Activated CD4-positive, alpha-beta T cell treated with anti-CD3 and anti-CD28 coated beads for 48 hours (primary cell): ENCODE measurements around the gene JOSD2.
A peak's percentile ranks its signal among the peaks of the same experiment; 100 is the strongest.

Source experiments
- DNase-seq: peaks from one replicate; pipeline ENCODE4 v3.0.0-alpha.2; 2020

JOSD2 gene

DNA sequence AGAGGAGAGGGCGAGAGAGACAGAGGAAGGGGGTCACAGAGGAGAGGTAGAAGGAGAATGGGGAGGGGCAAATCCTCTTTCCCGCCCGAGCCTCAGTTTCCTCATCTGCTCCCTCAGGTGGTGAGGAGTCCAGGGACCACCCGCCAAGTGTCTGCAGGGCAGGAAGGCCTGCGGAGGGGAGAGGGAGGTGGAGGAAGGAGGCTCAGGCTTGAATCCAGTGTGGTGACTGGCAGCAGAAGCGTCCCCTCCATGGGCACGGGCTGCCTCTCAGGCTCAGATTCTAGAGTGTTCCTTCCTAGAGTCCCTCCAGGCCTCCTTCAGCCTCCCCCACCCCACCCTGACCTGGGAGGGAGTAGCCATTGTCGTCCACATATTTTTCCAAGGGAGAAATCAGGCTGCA, 17.8 kb downstream of the JOSD2 start:
- DNase-seq, result no peak

DNA sequence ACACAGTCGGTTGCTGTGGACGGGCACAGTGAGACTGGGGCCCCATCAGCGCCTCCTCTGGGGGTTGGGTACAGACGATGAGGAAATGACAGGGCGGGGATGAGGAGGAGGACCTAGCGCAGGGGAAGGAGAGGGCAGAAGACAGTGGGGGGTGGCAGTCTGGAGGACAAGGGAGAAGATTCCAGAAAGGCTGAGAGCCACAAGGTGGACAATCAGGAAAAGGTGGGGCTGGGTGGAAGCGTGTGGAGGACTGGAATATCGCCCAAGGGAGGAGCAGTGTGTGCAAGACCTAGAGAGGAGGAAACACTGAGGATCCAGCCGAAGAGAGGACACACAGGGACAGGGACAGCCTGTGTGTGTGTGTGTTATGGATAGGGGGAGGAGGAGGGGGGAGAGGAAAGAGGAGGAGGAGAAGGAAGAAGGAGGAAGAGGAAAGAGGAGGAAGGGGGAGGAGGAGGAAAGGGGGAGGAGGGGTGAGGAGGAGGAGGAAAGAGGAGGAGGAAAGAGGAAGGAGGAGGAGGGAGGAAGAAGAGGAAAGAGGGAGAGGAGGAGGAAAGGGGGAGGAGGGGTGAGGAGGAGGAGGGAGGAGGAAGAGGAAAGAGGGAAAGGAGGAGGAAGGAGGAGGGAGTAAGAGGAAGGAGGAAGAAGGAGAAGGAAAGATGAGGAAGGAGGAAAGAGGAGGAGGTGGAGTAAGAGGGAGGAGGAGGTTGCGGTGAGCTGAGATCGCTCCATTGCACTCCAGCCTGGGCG, 18.5 kb downstream of the JOSD2 start:
- DNase-seq, result peak; percentile 60

DNA sequence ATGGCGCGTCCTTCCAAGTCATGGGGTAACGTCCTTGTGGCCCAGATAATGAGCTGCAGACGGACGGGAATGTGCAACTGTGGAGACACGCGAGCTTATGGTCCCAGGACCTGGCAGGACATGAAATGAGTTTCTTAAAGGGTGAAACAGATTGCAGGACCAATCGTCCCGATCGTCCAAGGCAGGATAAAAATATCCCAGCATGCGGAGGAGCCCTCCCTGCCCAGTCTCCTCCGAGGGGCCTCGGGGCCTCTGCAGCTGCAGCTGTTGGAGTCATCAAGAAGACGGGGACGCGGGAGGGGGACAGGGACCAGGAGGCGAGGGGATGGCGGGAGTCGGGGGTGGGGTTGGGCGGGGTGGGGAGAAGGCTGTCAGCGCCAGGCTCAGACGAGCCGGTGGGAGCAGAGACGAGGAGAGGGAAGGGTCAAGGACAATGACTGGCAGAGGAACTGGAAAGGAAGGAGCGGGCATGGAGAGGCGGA, 20.0 kb downstream of the JOSD2 start:
- no peak for DNase-seq

DNA sequence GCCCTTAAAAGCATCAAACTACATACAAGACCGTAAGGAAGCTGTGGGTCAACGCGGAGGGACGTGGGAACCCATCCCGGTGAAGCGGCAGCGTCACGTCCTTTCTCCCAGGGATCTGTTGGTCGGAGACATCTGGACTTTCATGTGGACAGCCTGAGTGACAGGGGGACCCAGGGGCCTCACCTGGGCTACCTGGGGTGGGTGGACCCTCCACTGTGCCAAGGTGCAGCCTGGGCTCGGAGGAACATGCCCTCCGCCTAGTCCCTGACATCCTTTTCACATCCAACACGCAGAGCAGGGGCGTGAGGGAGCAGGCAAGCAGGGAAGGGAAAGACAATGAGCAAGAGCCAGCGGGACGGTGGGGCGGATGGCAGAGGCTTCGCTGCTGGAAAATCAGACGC, 20.6 kb downstream of the JOSD2 start:
- no peak for DNase-seq

DNA sequence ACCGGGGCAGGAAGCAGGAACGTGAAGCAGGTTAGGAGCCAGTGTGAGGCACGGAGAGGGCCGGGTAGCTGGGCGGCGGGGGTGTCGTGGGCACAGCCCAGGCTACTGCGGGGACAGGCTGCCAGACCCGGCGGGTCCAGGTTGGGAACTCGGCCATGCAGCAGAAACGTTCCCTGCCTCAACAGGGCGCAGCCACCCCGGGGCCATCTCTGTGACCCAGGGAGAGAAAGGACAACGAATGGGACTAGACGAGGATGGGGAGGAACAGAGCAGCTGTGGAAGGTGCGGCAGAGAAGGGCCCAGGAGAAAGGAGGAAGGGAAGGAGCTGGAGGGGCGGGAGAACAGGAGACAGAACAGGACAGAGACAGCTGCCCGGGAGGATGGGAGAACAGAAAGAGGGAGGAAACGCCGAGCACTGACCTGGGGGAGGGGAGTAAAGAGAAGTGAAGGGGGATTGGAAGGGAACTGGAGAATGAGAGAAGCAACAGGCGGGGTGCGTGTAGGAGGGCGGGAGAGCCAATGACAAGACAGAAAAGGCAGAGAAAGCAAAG, 21.5 kb downstream of the JOSD2 start:
- no peak for DNase-seq

DNA sequence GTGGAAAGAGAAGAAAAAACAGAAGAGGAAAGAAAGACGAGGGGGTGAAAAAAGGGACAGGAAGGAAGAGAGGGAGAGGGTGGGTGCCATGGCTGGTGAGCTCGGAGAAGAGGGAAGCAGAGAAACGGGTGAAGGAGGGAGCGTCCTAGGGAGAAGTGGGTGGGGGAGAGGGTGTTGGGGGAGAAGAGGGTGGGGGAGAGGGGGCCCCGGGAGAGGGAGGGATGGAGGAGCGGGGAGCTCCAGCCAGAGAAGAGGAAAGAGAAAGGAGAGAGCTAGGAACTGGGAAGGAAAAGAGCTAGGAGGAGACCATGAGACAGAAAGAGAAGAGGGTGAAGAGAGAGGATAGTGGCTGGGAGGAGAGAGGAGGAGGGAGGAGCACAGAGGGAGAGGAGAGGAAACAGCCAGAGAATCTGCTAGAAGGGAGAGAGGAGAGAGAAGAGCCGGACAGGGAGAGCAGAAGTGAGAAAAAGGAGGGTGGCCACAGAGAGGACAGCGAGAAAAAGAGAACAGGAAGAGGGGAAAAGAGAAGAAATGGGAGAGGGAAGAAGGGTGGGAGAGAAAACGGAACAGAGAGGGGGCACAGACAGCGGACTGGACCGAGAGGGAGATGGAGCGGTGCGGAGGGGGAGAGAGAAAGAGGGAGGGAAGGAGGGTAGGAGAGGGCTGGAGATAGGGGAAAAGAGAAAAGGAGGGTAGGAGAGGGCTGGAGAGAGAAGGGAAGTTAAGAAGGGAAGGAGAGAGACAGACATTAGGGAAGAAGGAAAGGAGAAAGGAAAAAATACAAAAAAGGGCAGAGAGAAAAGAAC, 22.4 kb downstream of the JOSD2 start:
- DNase-seq, result no peak

DNA sequence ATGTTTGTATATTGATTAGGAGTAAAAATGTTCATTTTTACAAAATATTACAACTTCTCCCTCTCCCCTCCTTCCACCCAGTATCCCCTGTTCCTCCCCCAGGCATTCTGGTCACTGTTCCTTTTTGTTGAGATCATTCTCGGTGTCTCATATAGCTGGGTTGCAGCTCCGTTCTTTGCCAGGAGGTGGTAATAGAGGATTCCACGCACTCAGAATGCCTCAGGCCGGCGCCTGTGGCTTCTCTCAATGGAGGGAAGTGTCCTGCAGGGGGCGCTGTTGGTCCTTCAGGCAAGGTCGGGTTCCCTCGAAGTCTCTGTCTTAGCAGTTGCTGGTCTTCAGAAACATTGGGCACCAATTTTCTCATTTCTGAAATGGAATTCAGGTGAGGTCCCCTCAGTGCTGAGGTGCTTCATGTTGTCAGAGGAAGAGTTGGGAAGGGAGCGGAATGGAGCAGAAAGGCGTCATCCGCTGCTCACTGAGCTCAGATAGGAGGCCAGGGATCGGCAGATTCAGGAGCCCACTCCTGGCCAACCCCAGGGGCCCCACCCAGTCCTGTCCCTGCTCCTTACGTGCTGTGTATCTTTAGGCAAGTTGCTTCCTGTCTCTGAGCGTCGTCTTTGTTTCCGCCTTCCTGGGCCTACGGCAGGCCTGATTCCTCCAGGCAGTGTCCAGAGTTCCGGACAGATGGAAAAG, 24.0 kb downstream of the JOSD2 start:
- peak; percentile 91 for DNase-seq

DNA sequence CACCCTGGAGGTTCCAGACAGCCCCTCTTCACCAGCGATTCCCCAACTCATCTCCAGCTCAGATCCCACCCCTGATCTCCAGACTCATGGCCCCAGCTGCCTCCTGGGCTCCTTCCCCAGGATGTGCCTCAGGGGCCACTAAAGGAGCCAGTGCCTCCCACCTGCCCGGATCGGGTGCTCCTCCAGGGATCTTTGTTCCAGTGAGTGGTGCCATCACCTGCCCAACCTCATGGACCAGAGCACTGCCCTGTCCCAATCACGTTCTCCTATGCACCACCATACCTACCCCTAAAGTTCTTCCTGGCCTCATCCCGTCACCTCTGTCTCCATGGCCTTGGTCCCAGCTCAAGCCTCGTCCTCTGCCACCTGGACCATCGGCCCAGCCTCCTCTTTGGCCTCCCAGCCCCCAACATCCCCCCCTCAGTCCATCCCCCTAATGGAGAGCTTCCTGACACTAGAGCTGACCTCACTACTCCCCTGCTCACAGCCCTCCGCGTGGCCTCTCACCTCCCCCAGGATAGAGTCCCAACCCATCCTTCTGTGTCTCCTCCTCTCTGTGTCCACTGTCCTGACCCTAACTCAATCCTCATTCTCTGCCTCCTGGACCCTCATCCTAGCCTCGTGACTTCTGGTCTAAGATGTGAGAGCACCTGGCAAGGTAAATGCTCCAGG, 25.6 kb downstream of the JOSD2 start:
- no peak for DNase-seq

DNA sequence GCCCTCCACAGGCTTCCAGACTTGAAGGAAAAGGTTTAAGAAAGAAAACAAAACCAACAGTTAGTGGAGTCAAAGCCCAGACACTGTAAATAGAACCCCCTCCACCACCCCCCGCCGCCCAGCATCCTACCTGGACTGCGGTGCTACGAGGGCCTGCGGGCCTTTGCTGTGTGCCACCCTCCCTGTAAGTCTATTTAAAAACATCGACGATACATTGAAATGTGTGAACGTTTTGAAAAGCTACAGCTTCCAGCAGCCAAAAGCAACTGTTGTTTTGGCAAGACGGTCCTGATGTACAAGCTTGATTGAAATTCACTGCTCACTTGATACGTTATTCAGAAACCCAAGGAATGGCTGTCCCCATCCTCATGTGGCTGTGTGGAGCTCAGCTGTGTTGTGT, 28.1 kb downstream of the JOSD2 start:
- no peak for DNase-seq

DNA sequence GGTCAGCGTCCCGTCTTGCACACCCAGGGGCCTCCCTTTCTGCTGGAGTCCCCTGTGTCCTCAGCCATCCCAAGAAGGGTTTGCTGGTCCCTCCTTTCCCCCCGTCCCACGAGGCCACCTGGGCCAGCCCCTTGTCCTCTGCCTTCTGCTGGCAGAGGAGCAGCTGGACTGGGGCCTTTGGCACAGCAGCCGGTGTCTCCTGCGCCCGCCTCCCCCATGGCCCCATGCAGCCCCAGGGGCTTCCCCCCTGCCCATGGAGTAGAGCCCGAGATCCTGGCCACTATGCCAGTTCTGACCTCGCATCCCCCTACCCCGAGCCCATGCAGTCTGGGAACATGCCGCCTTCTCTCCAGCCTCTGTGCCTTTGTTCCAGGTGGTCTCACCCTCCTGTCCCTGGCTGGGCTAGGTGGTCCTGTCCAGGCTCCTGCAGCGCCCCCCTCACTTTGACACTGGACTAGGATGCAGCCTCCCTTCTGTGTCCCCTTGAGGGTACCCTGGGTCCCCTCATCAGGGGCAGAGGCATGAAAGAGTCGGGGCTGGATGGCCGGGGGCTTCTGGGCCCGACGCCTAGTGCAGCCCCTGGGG, 28.6 kb downstream of the JOSD2 start:
- DNase-seq, result no peak

DNA sequence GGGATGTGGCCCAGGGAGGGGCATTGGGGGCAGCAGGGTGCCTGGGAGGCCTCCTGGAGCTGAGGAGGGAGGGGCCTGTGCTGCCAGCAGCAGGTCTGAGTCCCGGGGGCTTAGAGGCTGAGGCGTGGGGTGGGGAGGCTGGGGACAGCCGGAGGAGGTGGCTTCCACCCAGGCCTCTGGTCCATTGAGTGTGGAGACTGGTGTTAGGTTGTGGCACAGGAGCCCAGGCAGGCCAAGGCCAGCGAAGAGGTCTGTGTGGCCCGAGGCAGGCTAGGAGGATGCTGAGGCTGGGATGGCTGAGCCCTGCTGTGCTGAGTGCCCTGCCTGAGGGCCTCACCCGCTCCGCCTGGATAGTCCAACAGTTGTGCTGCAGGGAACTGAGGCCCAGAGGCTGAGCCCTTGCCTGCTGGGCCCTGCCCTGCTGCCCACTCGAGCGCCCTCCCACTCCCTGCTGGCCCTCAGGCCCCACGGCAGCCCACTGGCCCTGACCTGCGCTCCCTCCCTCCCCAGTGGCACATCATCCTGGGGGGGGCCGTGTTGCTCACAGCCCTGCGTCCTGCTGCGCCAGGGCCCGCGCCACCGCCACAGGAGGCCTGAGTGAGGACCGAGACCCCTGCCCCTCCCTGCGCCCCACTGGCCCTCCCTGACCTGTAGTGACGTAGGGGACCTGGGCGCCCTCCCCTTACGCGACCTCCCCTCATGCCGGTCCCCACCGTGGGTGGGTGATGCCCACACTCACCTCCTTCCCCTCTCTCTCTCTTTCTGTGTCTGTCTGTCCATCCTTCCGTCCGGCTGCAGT, 29.4 kb downstream of the JOSD2 start:
- DNase-seq, result no peak

DNA sequence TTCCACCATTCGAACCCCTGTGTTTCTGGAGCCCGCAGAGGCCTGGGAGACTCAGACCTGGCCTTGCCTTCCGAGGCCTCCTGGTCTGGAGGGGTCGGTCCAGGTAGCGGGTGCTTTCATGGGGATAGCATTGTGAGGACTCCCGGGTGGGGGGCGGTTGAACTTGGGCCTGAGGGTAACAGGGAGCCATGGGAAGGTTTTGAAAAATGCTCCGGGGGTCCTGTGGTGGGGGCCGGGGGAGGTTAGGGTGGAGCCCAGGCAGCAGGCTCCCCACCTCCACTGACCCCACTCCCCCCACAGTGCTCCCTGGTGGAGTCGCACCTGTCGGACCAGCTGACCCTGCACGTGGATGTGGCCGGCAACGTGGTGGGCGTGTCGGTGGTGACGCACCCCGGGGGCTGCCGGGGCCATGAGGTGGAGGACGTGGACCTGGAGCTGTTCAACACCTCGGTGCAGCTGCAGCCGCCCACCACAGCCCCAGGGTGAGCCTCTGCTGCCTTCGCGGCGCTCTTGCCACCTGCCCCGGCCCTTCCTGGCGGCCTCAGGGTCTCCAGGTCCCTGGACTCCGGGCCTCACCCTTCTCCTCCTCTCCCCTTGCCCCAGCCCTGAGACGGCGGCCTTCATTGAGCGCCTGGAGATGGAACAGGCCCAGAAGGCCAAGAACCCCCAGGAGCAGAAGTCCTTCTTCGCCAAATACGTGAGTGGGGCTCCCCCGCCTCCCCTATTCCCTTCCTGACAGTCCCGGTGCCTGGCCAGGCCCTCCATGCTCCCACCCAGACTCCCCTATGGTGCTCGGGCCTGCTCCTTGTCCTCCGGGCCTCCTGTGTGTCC, 30.5 kb downstream of the JOSD2 start:
- DNase-seq, result no peak

DNA sequence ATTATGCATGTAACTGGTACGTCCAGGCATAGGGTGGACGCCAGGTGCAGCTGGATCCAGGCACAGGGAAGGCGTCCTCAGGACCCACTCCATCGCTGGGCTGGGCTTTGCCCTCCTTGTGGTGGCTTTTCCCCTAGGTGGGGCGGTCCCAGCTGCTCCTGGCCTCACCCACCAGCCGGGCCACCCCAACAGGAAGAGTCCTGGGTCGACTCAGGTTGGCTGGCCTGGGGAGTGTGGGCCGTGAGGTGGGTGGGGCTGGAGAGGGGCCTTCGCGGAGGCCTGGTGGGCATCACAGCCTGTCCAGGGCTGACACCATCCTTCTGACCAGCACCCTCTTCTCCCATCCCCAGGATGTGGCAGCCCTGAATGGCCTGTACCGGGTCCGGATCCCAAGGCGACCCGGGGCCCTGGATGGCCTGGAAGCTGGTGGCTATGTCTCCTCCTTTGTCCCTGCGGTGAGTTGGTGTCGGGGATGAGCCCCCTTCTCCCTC, 31.2 kb downstream of the JOSD2 start:
- DNase-seq, result no peak

DNA sequence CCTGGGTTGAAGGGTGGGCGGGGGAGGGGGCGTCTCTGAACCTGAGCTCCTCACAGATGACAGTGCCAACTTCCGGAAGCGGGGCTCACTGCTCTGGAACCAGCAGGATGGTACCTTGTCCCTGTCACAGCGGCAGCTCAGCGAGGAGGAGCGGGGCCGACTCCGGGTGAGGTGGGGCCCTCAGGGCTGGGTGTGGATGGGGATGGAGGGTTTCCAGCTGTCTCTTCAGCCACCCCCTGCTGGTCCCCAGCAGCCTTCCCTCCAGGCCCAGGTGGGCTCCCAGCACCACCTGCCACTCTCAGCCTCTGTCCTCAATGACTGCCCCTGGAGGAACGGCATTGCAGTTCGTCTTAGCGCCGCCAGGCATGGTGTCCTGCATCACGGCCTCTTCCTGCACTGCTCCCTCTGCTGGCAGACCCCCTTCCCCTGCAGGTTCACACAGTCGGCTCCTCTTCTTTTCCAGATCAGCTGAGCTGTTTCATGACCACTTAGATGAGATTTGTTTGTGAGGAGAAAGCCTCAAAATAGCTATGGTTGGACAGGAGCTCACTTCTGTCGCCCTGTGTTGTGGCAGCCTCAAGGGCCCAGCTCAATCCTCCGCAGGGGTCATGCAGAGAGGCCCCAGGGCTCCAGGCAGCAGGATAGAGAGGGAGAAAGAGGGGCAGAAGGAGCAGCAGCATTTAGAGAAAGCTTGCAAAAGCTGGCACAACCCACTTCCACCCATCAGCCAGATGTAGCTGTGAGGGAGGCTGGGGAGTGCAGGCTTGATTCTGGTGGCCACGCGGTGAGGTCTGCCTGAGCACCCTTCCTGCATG, 31.9 kb downstream of the JOSD2 start:
- peak; percentile 55 for DNase-seq

DNA sequence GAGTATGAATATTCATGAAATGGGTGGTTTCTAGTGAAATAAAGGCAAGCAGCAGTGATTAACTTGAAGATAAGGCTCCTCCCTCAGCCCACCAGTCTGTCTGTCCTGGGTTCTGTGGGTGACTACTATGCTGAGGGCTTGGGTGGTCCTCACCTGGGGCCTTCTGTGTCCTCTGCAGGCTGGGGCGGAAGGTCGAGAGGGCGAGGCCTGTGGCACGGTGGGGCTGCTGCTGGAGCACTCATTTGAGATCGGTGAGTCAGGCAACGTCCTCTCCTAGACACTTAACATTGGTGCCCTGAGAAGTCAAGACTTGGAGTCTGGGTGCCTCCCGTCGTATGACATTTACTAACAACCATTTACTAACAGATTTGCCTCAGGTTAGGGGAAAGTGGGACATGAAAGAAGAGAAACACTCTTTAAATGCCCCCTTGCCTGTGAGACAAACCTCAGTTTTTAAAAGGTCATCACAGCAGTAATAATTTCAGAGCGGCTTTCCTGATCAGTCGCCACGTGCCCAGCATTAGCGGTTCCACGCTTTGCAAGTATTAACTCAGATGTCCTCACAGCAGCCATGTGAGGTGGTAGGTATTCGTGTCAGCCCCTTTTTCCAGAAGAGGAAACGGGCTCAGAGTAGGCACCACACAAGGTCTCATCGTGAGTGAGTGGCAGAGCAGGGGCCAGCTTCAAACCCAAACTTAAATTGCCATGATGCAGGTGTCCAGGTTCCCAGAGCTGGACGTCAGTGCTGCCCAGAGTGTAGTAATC, 33.1 kb downstream of the JOSD2 start:
- no peak for DNase-seq

DNA sequence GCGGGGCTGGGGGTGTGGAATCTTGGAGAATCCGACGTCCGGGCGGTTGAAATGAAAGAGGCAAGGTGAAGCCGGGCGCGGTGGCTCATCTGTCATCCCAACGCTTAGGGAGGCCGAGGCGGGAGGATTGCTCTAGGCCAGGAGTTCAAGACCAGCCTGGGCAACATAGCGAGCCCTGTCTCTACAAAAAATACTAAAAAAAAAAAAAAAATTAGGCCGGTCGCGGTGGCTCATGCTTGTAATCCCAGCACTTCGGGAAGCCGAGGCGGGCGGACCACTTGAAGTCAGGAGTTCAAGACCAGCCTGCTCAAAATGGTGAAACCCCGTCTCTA, 34.1 kb downstream of the JOSD2 start:
- no peak for DNase-seq

DNA sequence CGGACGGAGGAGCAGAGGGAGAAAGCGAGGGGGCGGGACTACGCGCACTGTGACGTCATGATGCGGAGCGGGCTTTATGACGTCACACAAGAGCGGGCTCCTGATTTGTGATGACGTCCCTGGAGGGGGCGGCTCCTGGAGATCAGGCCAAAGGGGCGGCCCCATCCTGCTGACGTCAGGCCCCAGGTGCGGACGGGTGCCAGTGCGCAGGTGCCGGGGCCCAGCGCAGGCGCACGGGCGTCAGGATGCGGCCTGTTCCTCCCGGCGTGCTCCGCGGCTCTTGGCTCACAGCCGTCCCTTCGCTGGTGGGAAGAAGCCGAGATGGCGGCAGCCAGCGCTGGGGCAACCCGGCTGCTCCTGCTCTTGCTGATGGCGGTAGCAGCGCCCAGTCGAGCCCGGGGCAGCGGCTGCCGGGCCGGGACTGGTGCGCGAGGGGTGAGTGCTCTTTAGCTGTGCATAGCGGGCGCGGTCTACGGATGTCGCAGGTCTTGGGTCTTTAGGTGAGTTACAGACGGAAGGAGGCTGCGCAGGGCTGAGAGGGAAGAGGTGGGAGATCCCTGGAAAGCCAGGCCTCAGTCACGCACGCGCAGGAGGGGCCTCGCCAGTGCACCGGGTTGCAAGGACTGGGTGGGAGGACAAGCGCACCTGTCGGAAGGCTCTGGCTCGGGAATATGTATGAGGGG, 34.6 kb downstream of the JOSD2 start, which contains the start of the genes EMC10 and GARIN5A:
Gene EMC10, plus strand, starts transcription at position 284 of the 683 bp plus-strand sequence. Its CDS starts 38 bp downstream, at position 322.
Gene GARIN5A, minus strand, starts transcription at position 625 of the 683 bp plus-strand sequence. Its CDS starts 460 bp downstream, at position 165.
- peak; percentile 98 for DNase-seq

DNA sequence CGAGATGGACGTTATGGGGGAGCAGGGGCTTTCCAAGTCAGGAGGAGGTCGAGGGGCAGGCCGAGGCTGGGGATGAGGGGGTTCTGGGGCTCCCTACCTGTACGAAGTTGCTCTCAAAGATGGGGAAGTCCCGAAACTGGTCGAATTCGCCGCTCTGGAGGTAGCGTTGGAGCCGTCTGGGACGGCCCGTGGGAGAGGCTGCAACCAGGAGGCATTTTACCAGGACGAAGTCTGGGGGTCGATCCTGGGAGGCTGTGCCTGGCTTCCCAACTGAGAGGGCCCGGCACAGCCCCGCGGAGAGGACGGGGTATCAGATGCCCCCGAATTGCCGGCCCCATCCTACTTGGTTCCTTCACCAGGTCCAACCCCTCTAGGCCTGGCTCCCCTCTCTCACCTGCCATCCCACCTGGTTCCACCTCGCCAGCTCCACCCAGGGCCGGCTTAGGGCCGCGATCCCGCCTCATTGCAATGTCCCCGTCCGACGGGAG, 35.2 kb downstream of the JOSD2 start:
- no peak for DNase-seq
